Muscle of arm (tissue), 12 donors: ENCODE measurements around the gene CSPG5. TPM values are rescaled to one million over a fixed set of nuclear protein-coding genes. Genes with fewer than 3 reads are reported as not detected.
A peak's percentile ranks its signal among the peaks of the same experiment; 100 is the strongest.

Source experiments
- DNase-seq: peaks from one replicate; pipeline ENCODE4 v3.0.0-alpha.2; 2013
- polyA plus RNA-seq, 12 donors: library from polyadenylated mRNA; unstranded; fragments of 120-200 nt; gene quantifications; one replicate each; pipeline ENCODE4 v1.2.1, GENCODE V29; 2013; ENCODE audit not compliant: insufficient read length in 12 of 12

Gene CSPG5
- polyA plus RNA-seq, 12 donors, result 1.2 to 2.6 (median 1.6) TPM; not detected in 2

DNA sequence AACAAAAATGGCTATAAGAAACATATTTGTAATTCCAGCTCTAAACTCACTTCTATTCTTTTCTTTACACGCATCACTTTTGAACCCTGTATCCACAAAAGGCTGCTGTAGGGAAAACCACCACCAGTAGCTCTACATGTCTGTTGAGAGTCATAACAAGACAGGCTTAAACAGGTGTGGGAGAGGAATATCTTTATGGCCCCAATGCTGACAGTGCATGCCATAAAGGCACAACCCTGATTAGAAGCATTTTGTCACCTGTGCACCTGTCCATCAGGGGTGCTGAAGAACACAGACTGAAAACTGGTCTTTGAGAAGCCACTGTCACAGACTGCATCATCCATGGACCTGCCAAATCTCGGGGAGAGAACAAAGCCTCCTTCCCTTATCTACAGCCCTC lies 11.6 kb upstream of the CSPG5 start:
- DNase-seq, result no peak

DNA sequence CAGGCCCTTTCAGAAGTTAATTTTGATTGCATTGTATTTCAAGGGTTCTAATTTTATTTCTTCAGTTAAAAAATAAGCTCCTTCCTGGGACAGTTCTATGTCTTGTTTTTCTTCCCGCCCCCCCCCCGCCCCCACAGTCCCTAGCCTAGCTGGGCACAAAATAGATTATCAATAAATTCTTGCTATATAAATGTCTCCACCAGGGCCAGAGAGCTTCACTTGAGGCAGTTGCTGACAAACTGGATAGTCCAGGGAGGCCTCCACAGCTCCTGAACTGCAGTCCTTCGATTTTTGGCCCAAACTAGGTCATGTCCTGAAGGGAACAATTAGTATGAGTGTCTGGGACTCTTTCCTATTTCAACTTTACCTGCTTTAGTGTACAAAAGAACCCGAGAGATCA lies 9.9 kb upstream of the CSPG5 start:
- DNase-seq, result no peak

DNA sequence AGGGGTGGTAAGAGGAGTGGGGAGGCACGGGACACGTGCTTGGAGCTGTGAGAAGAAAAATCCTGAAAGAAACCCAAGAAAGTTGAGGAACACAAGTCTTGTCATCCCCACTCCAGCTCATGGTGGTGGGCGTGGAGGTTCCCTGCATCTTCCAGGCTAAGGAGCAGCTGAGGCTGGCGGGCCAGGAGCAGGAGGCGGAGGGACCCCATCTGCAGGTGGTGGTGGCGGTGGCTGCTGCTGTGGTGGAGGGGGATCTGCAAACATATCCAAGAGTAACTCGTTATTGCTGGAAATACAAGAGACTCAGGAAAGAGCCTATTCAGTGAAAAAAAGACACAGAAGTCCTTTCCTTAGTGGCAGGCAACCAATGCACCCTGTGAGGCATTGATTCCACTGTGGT lies 9.4 kb upstream of the CSPG5 start:
- no peak for DNase-seq

DNA sequence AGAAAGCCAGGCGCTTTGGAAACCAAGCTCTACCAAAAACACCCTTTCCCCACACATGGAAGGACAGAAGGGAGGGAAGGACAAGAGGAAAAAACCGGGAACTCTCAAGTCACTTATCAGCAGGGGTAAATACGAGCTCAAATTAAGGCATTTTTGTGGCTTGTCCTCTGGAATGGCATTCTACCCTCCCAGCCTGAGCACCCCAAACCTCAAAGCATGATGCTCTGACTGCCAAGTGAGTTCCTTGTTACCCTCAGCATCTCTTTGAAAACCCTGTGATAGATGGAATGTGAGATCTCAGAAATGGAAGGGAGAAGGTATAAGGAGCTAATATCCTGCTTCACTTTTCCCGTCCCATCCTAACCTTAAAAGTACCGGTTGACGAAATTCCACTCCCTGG lies 8.1 kb upstream of the CSPG5 start:
- no peak for DNase-seq

DNA sequence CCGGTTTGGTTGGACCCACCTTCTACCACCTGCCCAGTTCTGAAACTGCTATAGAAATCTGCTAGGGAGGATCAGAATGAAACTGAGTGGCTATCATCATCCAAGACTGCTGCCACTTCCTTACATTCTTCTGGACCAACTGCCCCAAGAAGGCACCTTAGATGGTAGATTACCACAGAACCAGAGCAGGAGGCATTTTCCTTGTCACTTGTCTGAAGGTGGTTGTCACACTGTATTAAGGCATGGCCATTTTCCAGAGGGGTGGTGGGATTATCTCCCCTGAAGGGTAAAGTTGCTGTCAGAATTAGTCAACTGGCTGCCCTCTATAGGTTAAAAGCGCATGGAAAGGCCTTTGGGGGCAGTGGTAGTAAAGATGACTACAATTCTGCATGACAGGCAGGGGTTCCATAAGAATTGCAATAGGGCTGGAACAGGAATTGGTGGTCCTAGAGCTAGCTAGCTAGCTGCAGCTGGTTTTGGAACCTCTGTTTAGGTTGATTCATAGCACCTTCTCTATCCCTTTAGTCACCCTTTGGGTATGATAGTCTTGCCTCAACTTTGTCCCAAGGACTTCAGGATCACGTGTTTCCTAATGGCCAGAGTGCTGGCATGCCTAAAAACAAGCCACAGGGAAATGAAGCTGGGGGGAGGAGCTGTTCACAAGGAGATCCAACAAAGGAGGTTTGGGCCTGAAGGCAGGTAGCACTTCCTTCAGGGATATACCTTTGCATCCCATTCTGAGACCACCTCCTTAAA lies 4.8 kb upstream of the CSPG5 start:
- DNase-seq, result no peak

DNA sequence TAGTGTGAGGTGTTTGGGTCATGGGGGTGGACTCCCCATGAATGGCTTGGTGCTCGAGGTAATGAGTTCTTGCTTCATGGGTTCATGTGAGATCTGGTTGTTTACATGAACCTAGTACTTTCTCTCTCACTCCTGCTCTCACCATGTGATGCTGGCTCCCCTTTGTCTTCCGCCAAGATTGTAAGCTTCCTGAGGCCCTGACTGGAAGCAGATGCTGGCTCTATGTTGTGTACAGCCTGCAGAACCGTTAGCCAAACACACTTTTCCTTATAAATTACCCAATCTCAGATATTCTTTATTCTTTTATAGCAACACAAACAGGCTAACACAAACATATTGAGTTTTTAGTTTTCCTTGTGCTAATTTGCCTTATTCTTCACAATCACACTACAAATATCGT lies 3.2 kb upstream of the CSPG5 start:
- DNase-seq, result no peak

DNA sequence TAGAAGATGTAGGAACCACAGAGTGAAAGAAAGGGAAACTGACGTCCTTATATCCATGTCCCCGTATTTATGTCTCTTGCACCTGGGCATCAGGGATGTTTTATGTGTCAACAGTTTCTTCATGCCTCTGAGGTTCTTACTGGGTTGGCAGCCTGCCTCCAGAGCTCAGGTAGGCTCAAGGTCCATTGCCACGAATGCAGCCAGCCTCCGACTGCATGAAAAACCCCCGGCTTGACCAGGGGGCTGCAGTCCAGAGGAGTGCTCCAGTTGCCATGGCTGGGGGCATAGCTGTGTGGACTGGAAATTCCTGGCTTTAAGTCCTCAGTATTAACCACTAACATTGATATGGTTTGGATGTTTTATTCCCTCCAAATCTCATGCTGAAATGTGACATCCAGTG lies 2.8 kb upstream of the CSPG5 start:
- DNase-seq, result no peak

DNA sequence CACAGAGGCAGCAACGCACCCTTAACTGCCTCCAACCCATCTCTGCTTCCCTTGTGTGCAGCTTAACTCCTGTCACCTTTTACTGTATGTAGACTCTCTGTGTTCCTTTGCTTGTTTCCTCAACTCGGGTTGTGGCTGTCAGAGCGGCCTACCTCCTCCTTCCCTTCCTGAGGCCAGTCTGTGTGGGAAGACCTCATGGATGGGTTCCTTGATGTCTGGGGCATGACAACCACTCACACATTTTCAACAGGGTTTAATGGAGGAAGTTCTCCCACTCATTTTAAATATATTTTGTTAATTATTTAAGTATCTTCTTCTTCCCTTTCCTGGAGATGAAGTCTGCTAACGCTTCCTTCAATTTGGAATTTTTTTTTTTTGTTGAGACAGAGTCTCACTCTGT lies 1.8 kb upstream of the CSPG5 start:
- DNase-seq, result no peak

DNA sequence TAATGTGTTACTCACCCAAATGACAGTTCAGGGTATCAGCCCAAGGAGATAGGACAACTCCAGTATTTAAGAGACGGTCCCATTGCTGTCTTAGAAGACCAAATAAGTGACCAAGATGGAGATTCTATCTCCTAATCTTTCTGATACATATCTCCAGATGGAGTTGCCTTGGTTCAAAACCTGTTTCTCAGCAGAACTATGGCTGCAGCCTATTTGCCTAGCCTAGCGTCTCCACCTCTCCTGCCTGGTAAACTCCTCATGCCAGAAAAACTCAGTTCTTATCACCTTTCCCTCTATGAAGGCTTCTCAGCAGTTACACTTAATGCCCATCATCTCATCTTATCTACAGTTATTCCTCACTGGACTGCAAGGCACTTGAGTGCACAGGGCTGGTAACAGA lies 1.2 kb upstream of the CSPG5 start:
- DNase-seq, result no peak

DNA sequence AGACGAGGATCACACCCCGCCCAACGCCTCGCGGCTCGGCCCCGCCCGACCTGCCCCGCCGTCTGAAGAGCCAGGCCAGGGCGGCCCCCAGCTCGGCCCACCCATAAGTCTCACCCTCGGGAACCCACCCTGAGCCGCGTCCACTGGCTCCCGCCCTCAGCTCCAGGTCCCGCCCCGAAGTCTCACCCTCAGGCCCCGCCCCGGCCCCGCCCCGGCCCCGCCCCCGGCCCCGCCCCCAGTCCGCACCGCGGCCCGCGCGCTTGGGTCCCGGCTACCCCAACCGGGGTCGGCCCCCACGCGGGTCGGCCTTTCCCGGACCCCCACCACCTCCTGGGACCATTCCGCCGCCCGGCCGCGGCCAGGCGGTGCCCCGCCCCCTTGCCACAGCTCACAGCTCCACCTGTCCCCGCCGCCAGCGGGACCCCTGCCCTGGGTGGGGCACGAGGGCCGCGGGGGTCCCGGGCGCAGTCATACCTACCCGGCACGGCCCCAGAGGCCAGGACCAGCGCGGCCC lies 489 bp downstream of the CSPG5 start:
- DNase-seq, result no peak

DNA sequence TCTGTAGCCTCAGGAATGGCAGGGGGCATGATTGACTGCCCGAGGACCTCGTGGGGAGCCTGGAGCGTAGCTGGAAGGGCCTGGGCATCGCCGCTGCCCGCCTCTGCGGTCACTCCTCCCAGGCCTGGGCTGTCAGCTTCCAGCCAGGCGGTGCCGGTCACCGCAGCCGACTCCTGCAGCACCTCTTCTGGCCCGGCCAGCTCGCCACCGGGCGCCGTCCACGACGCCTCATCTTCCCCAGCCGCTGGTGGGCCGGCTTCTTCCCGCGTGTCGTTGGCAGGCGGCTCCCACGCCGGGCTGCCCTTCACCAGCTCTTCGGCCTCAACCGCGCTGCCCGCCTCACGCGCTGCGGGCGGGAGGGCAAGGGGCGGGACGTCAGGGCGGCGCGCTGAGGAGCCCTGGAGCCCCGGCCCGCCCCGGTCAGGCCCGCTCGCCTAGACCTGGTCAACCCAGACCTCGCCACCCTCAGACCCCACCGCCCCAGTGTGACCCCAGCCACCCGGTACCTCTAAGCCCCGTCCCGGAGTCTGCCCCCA lies 1.0 kb downstream of the CSPG5 start:
- no peak for DNase-seq

DNA sequence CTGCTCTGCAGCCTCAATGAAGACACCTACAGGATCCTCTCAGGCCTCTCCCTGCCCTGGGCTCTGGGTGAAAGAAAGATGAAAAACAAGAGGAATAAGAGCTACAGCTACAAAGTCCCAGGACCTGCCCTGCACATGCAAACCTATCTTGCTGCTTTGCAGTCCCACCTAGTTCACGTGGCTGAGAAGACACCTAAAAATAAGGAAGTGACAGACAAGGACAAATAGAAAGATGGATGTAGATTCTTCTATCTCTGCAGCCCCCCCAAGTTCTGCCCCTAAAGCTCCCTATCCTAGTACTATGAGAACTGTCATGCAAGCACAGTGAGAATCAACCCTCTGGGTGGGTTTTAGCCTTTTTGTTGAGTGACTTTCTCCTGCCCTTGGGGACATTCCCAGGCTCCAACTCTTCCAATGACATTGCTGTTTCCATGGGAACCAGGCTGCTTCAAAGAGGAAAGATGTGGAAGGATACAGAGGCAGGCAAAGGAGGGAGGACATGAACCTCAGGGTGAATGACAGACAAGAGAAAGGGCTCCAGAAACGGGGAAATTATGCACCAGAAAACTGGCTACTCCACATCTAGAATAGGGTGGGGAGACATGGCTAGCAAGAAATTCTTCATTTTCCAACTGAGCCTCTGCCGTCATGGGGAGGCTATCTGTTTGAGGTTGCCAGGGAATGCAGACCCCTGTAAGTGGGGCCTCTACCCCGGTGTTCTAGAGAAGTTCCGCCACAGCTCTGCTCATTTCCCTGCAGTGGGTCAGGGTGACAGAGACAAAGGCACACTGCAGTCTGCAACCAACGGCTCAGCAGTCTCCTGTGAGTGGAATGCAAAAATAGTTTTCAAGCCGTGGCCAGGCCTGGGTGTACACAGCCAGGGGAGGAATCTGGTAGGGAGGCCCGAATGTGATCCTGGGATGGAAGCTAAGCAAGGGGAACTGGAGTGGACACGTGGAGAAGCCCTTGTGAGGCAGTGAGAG lies 5.2 kb downstream of the CSPG5 start:
- DNase-seq, result no peak

DNA sequence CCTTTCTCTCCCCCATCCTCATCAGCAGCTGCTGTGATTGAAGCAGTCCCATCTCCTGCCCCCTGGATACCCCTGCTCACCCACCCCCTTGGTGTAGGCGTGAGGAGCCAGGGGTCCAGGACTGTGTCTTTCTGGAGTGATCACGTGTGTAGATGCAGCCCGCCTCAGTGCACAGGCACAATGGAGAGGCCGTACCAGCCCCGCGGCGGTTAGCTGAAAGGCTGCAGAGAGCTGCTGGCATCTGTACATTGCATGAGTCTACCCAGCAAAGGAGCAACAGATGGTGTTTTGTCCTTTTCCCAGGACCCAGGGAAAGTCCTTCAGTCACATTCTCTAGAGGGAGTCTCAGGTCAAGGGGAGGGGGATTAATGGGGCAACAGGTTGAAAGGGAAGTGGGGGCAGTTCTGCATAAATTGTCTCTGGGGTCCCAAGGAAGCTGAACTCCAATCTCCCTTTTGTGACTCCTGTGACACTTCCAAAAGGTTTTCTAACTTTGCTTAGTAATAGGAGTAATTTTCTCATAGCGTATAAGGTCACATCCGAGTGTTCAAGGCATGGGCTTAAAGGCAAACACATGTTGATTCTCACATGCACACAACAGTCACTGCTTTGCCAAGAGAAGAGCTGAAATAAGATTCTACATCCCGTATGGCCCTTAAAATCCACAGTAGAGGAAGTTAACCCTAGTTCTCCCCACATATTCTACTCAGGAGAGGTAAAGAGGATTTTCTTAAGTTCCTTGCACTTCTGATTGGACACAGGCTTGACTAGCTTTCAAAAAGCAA lies 7.1 kb downstream of the CSPG5 start:
- DNase-seq, result peak; percentile 22

DNA sequence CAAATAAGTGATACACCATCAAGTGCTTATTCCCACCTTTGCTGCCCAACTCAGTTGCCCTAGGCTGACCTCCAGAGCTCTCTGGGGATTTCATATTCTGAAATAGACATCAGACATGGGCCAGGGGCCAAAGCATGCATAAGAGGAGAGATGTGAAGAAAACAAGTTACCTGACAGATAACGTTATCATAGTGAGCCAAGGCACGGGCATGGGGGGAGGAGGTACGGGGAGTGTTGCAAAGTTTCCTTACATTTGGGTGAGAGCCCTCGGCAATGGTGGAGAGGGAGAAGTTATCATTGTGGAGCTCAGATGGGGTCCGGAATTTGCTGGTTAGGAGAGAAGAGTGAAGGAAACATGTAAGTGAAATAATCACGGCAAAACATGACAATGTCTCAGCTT lies 9.8 kb downstream of the CSPG5 start:
- DNase-seq, result no peak

DNA sequence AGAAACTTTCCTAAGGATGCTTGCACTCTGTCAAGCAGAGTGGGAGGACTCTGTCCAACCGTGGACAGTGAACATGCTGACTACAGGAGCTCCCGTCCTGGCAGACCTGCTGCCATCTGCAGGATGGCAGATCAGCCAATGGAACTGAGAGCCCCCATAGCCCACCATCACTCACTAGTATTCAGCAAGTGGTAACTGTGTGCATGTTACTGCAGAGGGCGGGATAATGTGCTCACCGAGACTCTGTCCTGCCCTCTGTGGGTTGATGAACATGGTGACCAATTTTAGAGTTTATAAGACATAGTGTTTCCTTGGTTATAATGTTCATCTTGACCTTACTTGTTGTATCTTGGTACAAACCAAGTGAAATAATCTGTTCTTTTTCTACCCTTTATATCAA lies 11.5 kb downstream of the CSPG5 start:
- DNase-seq, result no peak

DNA sequence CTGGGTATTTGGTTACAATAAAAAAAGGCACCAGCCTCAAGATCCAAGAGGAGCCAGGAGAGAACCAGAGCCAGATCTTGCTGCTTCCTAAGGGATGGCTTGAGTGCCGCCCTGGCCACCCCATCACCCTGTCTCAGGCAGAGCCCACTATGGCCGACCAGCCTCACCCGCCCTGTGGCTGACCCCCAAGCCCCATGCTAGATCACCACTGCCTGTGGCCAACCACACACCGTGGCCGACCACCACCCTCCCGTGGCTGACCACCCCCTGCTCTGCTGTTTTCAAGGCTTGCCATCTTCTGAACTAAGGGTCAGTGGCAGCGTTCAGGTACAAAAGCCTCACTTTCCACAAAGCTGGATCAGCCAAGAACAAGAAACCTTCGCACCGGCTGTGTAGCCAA lies 12.0 kb downstream of the CSPG5 start:
- no peak for DNase-seq

DNA sequence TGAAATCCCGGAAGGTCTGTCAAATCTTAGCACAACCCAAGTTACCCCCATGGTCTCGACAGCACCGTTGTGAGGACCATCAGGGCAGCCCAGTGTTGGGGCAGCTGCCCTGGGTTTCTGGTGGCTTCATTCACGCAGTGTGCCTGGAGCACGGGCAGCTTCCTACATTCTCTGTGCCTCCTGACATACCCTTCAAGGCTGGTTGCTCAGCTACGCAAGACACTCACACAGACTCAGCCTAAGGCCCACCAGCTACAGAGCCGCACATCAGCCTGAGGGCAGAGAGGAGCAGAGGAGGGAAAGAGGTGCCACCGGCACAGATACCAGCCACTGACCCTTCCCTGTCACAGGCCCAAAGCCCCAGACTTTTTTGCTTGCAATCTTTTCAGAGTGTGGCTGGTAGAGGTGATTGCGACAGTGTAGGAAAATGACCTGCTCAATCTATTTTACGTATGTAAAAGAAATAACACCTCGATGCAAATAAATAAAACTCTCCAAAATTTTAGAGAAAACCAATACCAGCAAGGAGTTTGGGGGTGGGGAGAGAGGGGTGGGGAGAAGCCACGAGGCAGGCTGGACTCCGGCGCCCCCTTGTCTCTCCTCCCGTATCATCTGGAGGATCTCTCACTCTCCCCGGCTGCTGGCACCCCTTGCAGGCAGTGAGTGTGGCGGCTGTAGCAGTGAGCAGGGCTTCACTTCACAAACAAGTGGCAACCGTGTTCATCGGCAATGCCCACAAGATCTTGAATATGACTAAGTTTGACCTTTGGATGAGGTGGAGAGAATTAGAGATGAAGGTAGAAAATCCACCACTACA lies 12.7 kb downstream of the CSPG5 start:
- DNase-seq, result no peak

DNA sequence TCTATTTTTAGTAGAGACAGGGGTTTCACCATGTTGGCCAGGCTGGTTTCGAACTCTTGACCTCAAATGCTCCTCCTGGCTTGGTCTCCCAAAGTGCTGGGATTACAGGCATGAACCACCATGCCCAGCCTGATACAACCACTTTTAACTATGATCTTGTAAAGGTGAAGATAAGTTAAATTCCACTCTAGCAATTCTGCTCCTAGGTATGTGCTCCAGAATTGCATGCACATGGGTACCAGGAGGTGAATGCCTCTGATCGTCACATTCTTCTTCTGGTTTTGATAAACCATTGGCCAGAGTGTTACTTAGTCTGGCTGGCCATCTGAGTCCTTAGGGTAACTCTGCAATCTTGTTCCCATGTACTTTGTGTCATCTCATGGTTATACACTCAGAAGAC lies 22.3 kb downstream of the CSPG5 start:
- DNase-seq, result no peak

DNA sequence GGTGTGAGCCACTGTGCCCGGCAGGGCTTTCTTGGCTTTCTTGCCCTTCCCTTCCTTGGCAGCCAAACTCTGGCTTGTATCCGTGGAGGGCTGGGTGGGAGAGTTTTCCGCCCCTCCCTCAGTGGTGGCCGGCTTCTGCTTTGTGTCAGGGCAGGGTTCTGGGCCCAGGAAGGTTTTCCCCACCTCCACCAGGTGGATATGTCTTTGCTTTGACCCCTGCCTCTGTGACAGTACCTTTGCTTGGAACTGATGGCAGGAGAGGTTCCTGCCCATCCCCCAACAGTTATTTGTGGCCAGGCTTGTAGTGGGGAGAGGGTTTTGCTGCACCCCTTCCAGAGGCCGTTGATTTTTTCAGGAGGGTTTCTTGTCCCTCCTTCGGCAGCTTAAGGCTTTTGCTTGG lies 24.3 kb downstream of the CSPG5 start:
- no peak for DNase-seq

DNA sequence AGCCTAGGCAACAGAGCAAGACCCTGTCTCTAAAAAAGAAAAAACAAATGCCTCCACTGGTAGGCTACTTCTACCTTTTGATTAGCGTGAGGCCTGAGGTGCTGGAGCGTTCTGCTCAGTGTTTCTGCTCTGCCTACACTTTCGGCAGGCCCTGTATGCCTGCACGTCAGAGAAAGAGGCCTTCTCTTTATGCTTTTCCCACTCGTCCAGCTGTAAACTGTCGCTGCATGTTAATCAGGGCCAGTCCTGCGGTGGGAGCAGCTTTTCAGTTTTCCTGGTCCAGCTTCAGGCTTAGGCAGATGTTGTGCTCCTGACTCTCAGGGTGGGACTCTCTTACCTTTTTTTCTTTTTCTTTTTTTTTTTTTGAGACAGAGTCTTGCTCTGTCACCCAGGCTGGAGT lies 25.3 kb downstream of the CSPG5 start:
- no peak for DNase-seq
